GM10248 (cell line): ENCODE measurements around the gene DOHH.

Experiments used
- CTCF ChIA-PET: fragments of 300-600 bp; sonication (Branson Sonifier 250); formaldehyde crosslinking; extraction: SDS; loops from one replicate; lab custom pipeline; 2021; ENCODE audit warnings: antibody characterized with exemption; lab: Yijun Ruan, JAX
- POLR2A ChIA-PET: fragments of 350-650 bp; sonication (Branson Sonifier 250); formaldehyde crosslinking; extraction: SDS; loops from one replicate; lab custom pipeline; 2020; ENCODE audit warnings: antibody characterized with exemption; lab: Yijun Ruan, JAX
- DNase-seq: peaks from one replicate; pipeline ENCODE4 v3.0.0; 2012; ENCODE audit errors: extremely low spot score
- TF ChIP-seq, protein P1 (sequence below): IDR thresholded peaks from 2 replicates; pipeline ENCODE4 v1.5.1; 2012; ENCODE audit warnings: mild to moderate bottlenecking, low read depth; ENCODE audit errors: extremely low read depth, missing control alignments, control extremely low read depth

Gene DOHH

DNA sequence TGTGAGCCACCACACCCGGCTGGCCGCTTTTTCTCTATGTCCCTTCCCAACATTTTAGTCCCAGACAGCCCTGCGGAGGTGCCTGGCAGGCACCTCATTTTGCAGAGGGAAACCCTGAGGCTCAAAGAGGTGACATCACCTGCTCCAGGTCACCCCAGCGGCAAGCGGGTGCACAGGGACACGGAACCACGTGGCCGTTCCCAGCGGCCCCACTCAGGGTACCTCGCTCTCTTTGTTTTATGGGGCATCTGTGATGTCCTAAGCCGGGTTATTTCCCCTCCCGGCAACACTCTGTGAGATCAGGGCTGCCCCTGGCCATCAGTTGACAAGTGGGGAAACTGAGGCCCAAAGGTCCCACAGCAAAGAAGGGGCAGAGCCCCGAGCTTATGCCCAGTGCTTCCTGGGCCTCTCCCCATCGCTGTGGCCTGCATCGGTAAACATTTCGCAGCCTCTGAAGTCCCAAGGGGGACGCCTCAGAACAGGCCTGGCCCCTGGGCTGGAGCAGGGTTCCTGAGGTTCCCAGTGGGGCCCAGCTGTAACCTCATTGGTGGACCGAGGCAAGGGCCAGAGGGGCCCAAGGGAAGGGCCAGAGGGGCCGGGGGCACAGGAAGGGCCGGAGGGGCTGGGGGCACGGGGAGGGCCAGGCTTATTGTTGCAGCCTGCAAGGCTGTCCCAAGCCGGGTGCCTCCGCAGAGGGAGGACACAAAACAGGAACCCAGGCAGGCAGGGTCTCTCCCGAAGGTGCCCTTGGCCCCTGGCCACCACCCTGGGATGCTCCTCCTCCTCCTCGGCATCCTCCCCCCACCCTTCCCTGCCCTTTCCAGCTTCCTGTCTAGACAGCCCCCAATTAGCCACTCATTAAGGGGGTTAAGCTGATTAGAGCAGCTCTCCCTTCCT lies 59.1 kb downstream of the DOHH start:
- ChIA-PET CTCF (interaction anchor here (0.8 to 6.5 kb wide), 3 partner anchors 12 to 136 kb away, joined by 3 to 37 read pairs (median 9); no protein-coding TSS in a partner anchor), POLR2A (no interaction called here)
- TF ChIP-seq, protein P1, sequence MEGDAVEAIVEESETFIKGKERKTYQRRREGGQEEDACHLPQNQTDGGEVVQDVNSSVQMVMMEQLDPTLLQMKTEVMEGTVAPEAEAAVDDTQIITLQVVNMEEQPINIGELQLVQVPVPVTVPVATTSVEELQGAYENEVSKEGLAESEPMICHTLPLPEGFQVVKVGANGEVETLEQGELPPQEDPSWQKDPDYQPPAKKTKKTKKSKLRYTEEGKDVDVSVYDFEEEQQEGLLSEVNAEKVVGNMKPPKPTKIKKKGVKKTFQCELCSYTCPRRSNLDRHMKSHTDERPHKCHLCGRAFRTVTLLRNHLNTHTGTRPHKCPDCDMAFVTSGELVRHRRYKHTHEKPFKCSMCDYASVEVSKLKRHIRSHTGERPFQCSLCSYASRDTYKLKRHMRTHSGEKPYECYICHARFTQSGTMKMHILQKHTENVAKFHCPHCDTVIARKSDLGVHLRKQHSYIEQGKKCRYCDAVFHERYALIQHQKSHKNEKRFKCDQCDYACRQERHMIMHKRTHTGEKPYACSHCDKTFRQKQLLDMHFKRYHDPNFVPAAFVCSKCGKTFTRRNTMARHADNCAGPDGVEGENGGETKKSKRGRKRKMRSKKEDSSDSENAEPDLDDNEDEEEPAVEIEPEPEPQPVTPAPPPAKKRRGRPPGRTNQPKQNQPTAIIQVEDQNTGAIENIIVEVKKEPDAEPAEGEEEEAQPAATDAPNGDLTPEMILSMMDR, result no peak

More for the DNA sequence above, 59.1 kb downstream of the DOHH start:
- DNase-seq, result no peak
